GM19025 (cell line): ENCODE measurements around the gene MGAT5.

Experiments
- ATAC-seq: cut with Tn5 transposase; IDR thresholded peaks from one replicate; pipeline ENCODE4 v1.9.1; 2021; ENCODE audit warnings: mild to moderate bottlenecking, low read depth, moderate library complexity; ENCODE audit not compliant: unreplicated experiment

Gene MGAT5

GRCh38 chr2:134436706-134437105 is 182.8 kb downstream of the MGAT5 start:
- ATAC-seq, result no peak

DNA sequence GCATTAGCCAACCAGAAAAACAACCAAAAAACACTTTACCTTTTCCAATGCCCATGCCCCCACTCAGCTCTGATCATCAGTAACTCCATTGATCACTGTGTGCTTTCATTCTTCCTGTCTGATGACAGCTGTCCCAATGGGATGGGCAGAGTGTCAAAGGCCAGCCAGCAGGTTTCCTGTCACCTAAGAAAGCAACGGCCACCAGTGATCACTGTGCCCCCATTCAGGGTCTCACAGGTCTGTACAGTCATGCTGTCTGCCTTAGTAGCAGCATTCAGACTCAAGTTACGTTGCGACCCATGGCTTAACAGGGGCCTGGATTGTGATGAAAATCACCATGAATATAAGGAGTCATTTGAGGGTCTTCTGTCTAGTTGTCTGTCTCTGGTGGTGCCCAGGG is 184.5 kb downstream of the MGAT5 start:
- ATAC-seq, result no peak

DNA sequence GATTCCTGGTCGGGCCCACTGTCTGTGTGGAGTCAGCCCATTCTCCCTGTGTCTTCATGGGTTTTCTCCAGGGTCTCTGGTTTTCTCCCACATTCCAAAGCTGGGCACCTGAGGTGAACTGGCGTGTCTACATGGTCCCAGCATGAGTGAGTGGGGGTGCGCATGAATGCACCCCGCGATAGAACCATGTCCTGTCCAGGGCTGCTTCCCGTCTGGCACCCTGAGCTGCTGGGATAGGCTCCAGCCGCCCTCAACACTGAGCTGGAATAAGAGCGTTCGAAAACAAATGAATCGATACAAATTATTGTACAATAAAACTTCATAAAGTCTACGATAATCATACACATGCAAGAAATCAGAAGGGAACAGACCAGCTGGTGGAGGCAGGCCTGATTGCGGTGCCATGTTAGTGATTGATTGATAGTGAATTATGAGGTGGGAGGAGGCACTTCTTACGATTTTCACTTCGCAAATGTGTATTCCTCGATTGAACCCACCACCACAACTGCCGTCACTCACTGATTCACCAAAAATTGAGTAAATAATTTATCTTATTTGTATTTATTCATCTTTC is 186.6 kb downstream of the MGAT5 start:
- ATAC-seq, result no peak

- ATAC-seq, result no peak
Measured at GRCh38 chr2:134441153-134441863, 187.4 kb downstream of the MGAT5 start.

DNA sequence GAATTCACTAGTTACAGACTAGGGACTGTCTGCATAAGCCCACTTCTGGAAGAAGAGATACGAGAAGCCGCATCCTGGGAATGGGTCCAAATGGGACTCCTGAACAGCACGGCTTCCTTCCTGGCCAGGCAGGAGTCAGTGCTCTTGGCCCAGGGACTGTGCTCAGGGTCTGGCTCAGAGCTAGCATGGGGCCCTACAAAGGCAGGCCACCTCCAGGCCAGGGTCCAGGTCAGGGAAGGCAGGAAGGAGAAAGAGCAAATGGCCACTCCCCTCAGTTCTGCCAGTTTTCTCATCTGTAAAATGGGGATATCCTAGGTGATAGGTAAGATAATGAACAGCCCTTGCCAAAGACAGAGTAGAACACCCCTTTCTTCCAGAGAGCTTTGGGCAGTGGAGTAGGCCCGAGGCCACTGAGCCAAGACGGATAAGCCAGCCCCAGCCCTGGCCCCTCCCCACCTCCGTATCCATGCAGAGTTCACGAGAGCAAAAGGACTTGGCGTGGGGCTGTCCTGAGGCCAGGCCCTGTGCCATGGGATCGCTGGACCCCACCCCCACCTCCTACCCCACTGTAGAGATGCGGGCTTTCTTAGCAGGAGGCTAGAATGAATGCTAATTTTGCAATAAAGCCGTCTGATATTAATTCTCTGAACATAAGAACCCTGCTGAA is 190.1 kb downstream of the MGAT5 start:
- no peak for ATAC-seq

DNA sequence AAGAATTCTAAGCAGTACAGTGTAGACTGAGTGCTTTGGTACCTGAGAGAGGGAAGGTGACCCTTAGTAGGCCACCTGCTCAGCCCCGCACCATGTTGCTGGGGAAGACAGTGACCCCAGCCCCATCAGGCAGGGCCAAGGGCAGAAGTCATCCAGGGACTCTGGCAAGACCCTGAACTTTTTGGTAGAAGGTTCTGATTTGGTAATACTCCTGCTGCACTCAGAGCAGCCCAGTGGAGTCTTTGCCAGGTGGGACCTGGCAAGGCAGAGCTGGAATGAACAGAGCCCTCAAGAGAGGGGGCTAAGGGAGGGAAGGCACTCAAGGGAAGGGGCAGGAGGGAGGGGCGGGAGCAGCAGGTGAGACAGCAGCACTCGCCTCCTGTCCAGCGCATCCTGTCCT is 191.2 kb downstream of the MGAT5 start:
- ATAC-seq, result no peak

DNA sequence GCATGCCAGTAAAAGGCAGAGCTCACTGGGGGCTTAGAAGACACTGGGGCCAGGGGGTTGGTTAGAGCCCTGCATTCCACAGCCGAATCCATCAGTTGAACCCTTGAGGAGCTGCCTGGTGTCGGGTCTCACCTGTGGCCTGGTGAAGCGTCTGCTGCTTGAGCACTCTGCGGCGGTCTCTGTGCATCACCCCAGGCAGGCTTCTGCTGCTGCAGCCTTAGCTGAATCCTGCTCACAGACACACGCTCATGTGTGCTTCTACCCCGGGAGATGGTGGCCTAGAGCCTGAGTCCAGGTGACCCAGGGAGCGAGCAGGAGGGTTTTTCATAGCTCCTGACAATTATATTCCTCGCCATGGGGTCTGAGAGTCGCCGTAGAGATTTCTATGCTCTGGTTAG is 192.1 kb downstream of the MGAT5 start:
- ATAC-seq, result no peak

GRCh38 chr2:134446383-134447017 is 192.6 kb downstream of the MGAT5 start:
- no peak for ATAC-seq

DNA sequence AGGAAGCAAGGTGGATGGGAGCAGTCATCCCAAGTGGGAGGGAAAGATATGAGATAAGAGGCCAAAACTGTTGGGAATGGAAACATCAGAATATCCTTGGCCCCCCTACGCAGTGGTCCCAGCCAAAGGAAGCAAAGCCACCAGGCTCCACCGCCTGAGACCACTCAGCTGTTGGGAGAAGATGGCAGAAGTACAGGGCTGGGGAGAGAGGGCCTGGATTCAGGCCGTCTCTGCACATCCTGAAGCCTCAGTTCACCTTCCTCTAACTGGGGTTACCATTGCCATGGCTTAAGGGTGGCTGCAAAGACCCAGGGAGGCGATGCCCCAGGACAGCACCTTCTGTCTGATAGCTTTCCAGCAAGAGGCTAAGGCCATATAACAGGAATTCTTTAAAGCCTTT is 193.8 kb downstream of the MGAT5 start:
- ATAC-seq, result no peak

DNA sequence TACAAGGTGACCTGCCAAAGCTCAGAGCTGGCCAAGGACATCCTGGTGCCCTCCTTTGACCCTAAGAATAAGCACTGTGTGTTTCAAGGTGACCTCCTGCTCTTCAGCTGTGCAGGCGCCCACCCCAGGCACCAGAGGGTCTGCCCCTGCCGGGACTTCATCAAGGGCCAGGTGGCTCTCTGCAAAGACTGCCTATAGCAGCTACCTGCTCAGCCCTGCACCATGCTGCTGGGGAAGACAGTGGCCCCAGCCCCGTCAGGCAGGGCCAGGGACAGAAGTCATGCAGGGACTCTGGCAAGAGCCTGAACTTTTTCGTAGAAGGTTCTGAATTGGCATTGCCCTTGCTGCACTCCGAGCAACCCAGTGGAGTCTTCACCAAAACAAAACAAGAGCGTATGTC is 194.8 kb downstream of the MGAT5 start:
- ATAC-seq, result no peak

GRCh38 chr2:134449157-134449556 is 195.3 kb downstream of the MGAT5 start:
- no peak for ATAC-seq

GRCh38 chr2:134449751-134450513 is 196.1 kb downstream of the MGAT5 start:
- ATAC-seq, result no peak

DNA sequence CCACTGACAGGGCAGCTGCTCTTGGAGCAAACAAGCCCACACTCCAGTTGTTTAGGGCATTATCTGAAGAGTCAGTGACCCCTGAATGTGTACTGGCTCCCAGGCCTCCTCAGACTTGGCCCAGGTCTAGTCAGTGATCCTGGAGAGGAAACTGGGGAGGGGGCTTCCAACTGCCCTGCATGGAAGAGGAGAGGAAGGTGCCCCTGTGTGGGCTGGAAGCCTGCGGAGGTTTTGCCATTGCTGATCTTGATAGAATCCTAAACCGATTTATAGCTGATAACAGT is 197.4 kb downstream of the MGAT5 start:
- no peak for ATAC-seq

DNA sequence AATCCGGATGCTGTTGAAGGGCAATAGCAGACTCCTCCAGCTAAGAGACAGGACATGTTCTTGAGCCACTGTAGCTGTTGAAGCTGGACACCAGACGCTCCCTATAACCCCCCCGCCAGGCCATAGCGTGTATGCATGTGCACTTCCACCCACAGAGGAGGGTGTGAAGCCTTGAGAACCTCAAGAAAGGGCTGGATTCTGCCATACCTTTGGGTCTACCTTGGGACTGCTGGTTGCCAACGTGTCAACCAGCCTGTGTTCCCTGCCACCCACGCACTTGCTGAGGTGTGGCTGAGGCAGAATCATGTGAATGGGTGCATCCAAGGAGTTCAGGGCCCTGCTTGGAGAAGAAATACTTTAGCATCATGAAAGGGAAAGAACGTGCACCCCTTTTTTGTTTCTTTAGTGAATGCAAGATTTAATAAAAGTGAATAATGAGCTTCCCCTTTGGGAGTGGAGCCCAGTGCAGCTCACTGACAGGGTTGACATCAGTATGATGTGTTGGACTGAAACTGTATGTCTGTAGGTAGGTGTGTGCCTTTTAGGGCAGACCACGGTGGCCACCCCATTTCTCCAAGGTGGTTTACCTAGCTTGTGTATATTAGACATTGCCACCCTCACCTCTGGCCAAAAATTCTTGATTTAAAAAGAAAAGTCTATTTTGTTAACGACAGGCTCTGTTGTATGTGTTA is 198.3 kb downstream of the MGAT5 start:
- no peak for ATAC-seq

GRCh38 chr2:134453476-134453875 is 199.6 kb downstream of the MGAT5 start:
- ATAC-seq, result no peak

DNA sequence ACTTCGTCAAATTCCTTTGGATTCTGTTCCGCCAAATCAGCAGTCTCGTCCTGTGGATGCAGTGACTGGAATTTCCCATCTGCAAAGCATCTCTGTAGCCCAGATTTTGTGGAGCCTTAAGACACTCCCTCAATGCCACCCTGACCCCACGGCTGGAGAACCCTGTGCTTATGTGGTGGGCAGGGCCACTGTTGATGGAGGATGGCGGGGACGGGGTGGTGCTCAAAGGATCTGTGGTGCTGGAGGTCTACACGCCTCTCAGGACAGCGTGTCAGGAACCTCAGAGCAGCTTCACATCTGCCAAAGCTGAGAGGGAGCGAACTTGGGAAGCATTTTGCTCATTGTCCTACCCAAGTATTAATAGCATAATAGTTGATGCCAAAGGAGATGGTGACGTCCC is 200.1 kb downstream of the MGAT5 start:
- ATAC-seq, result no peak

DNA sequence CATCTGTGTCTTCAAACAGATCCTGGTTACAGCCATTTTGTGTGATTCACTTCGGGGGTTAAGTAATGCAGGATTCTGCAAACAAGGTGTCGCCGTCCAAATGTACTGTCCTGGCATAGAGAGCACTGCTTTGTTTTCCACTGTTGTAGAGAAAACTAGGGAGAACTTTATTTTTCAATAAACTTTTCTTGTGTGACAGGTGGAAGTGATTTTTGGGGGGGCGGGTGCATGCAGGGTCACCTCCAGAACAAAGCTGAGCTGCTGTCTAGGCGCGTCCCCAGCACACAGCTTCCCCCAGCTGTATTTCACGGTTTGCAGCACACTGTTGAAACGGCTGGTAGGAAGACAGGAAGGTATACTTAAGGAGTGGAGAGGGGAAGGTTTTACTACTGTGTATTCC is 200.6 kb downstream of the MGAT5 start:
- ATAC-seq, result no peak

DNA sequence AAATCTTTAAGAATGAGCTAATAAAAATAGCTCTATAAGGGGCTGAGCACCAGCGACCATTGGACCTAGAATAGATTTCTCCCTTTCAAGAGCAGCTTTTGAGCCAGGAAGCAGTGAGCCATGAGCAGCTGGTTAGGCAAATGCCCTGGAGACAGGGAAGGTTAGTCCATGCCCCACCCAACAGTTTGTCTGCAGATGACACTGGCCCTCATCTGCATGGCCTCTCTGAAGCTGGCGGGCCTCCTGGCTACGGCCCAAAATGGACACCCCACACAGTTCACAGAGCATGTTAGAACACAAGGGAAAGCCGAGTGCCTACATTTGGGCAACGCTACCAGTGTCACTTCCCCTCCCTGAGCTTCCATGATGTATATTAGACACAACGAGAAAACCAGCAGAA is 201.1 kb downstream of the MGAT5 start:
- ATAC-seq, result no peak

DNA sequence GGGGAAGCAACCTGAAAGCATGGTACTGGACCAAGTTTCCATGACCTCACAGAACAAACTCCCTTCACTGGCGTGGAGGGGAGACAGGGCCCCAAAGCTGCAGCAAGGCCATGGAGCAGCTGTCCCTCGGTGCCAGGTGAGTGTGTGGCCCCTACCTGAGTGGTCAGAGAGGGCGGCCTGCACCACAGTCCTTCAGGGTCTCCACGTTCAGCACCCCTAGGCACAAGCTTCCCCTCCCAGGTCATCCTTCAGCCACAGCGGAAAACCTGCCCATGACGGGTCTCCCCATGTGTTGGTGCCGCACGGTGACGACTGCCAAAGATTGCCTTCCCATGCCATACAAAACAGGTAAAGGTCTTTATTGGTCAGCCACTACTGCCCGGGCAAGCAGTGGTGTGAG is 201.6 kb downstream of the MGAT5 start:
- no peak for ATAC-seq

- ATAC-seq, result no peak
Measured at GRCh38 chr2:134457353-134457752, 203.5 kb downstream of the MGAT5 start.
